Transverse colon (tissue), 4 donors: ENCODE data around the gene SLC6A13.

Source experiments
- CTCF ChIP-seq, 5 experiments: fragments of 200-600 bp in 3 of 5; fragments of 450-650 bp in 2 of 5; sonication (generic) in 3 of 5; IDR thresholded peaks; 1 replicate in 2 of 5; 2 replicates in 3 of 5; pipeline ENCODE4 v1.5.1; 2016 to 2017; ENCODE audit warnings: antibody characterized with exemption in 5 of 5, inconsistent platforms in 3 of 5, mild to moderate bottlenecking in 2 of 5, moderate library complexity in 1 of 5
- POLR2A ChIP-seq: fragments of 450-650 bp; IDR thresholded peaks from one replicate; pipeline ENCODE4 v1.6.1; 2016; ENCODE audit warnings: antibody characterized with exemption, mild to moderate bottlenecking, moderate library complexity
- POLR2AphosphoS5 ChIP-seq, 3 donors: sonication (generic); formaldehyde crosslinking; IDR thresholded peaks; one replicate each; pipeline ENCODE4 v1.6.1; 2016; ENCODE audit warnings: antibody characterized with exemption in 3 of 3

GRCh38 chr12:264269-264668 is 1.6 kb upstream of the SLC6A13 start:
- TF ChIP-seq CTCF (IDR thresholded peaks at IDR 0.05) (no peak), POLR2AphosphoS5 (IDR thresholded peaks at IDR 0.05) (no peak), POLR2A (no peak)
